GM19239 (cell line): Measurements from ENCODE around the gene ZNF585A.

Experiments used
- DNase-seq: peaks from one replicate; pipeline ENCODE4 v3.0.0; 2011; ENCODE audit warnings: low spot score; ENCODE audit not compliant: insufficient read length
- FAIRE-seq: peaks from 2 replicates; lab custom pipeline; 2011; peaks lifted over from hg19 to GRCh38; lab: Jason Lieb, UNC

The ZNF585A gene

GRCh38 chr19:37098570-37098969, 73.9 kb downstream of the ZNF585A start:
- DNase-seq: no peak
- no peak for FAIRE-seq

GRCh38 chr19:37095859-37096258, 76.6 kb downstream of the ZNF585A start:
- FAIRE-seq (no peak), DNase-seq (no peak)
